ENCODE results near the gene MPZL3.

DNA sequence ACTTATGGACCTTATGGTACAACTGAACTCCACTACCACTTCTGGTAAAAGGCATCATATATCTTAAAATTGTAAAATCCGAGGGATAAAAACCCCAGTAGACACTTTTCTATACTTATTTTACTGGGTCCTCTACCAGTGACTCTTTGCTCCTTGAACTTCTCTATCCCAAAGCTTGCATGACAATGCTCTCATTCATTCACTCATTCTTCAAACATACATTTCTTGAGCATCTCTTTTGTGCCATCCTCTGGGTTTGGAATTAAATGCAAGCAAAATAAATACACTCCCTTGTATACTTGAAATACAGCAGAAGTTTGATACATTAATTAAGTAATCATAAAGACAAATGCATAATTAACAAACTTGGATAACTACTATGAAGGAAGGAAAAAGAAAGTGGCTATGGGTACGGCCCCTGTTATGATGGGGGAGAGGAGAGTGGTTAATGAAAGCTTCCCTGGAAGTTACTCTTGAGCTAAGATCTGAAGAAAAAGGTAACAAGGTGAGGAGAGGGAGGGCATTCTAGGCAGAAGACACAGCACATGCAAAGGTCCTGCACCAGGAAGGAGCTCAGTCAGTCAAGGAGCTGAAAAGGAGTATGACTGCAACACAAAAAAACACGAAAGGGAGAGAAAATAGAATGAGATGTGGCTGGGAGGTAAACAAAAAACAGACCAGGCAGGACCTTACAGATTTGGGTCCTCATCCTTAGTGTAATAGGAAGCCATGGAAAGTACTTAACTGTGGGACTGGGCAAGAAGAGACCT lies 8.0 kb downstream of the MPZL3 start:
- TF ChIP-seq, protein P1, sequence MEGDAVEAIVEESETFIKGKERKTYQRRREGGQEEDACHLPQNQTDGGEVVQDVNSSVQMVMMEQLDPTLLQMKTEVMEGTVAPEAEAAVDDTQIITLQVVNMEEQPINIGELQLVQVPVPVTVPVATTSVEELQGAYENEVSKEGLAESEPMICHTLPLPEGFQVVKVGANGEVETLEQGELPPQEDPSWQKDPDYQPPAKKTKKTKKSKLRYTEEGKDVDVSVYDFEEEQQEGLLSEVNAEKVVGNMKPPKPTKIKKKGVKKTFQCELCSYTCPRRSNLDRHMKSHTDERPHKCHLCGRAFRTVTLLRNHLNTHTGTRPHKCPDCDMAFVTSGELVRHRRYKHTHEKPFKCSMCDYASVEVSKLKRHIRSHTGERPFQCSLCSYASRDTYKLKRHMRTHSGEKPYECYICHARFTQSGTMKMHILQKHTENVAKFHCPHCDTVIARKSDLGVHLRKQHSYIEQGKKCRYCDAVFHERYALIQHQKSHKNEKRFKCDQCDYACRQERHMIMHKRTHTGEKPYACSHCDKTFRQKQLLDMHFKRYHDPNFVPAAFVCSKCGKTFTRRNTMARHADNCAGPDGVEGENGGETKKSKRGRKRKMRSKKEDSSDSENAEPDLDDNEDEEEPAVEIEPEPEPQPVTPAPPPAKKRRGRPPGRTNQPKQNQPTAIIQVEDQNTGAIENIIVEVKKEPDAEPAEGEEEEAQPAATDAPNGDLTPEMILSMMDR (optimal IDR thresholded peaks at IDR 0.05 in 1 of 3, IDR thresholded peaks at IDR 0.05 in 1 of 3, conservative IDR thresholded peaks at IDR 0.05 in 1 of 3; ENCODE audit: extremely low read depth in 1 of 3, insufficient read depth in 2 of 3, low read length in 3 of 3), result no peak
- TF ChIP-seq EZH2 (IDR thresholded peaks at IDR 0.05; ENCODE audit: low read length), result no peak

All from keratinocyte (primary cell).